Thymus (tissue), 11 donors: ENCODE measurements around the gene CLCN6. TPM values are rescaled to one million over a fixed set of nuclear protein-coding genes. Genes with fewer than 3 reads are reported as not detected.

Experiments
- DNase-seq, 9 donors: peaks; one replicate each; pipeline ENCODE4 v3.0.0-alpha.2; 2013; ENCODE audit warnings: low spot score in 9 of 9, low read depth in 6 of 9, missing footprints in 1 of 9
- H3K27ac ChIP-seq, 2 donors: one replicate each; pipeline ENCODE4 v1.5.1; 2013; ENCODE audit warnings: control low read depth in 1 of 2, low read depth in 1 of 2, low read length in 1 of 2, mild to moderate bottlenecking in 1 of 2, moderate library complexity in 1 of 2
- H3K27me3 ChIP-seq, 2 donors: one replicate each; pipeline ENCODE4 v1.5.1; 2013; ENCODE audit warnings: low read length in 1 of 2; ENCODE audit not compliant: control insufficient read depth in 2 of 2, insufficient read depth in 1 of 2
- H3K36me3 ChIP-seq, 2 donors: one replicate each; pipeline ENCODE4 v1.5.1; 2013; ENCODE audit warnings: low read length in 1 of 2, mild to moderate bottlenecking in 1 of 2, moderate library complexity in 1 of 2; ENCODE audit not compliant: control insufficient read depth in 2 of 2, insufficient read depth in 2 of 2
- H3K4me1 ChIP-seq, 2 donors: one replicate each; pipeline ENCODE4 v1.5.1; 2013; ENCODE audit warnings: low read length in 2 of 2; ENCODE audit not compliant: control insufficient read depth in 2 of 2, insufficient read depth in 2 of 2
- H3K4me3 ChIP-seq, 2 donors: one replicate each; pipeline ENCODE4 v1.5.1; 2013; ENCODE audit warnings: low read length in 2 of 2, control low read depth in 1 of 2, mild to moderate bottlenecking in 1 of 2
- H3K9me3 ChIP-seq, 2 donors: one replicate each; pipeline ENCODE4 v1.5.1; 2013; ENCODE audit warnings: low read length in 1 of 2, mild to moderate bottlenecking in 1 of 2; ENCODE audit not compliant: control insufficient read depth in 2 of 2, insufficient read depth in 1 of 2
- WGBS: extraction: QIAGEN DNeasy Blood & Tissue Kit; methylation state at CpG from one replicate; pipeline ENCODE4 v1.1.7; 2013; 5-methylcytosine and 5-hydroxymethylcytosine counted together
- polyA plus RNA-seq: library from polyadenylated mRNA; stranded (reverse); fragments of 200-250 nt; gene quantifications from one replicate; pipeline ENCODE4 v1.2.3, GENCODE V29; 2013
- total RNA-seq: library from RNA; stranded (reverse); fragments of 120-200 nt; gene quantifications from one replicate; pipeline ENCODE4 v1.2.4, GENCODE V29; 2013
- donor health status: healthy.

Gene CLCN6
- total and polyA plus RNA-seq, 2 donors, result 2.6 to 9.2 TPM

DNA sequence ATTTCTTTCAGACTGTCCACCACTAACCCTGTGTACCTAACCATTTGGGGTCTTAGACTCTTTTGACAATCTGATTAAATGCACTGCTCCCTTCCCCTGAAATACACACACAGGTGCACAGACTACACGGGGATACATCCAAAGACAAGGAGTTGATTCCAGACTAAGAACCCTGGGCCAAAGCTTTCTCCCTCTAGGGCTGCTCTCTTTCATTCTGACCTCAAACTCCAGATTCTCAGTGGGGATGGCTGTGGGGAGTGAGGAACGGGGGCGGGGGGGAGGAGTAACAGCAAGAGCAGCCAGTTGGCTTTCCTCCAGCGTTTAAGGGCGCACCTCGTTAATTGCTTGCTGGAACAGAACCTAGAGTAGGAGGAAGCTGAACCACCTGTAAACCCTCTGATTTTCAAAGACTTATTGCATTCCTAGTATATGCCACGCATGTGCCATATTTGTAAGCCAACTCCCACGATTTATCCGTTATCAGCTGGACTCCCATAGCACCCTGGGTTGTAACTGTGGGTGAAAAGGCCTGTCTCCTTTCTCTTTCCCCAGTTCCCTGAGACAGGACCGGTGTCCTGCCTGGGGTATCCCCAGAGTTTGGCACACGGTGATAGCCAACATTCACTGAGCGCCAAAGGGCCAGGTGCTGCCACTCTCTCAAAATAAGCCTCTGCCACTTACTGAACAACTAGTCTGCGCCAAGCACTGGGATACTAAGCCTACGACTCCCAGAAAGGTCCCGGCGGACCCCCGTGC lies 1.1 kb upstream of the CLCN6 start:
- Histone ChIP-seq H3K27ac (peak overlapping the region; percentile 83 to 94), H3K36me3 (peaks cover 16 to 32% of the 10 kb centered on the region in 2 donors), H3K27me3 (no peaks in the 10 kb centered on the region), H3K4me1 (peaks cover 28 to 42% of the 10 kb centered on the region in 2 donors), H3K9me3 (no peaks in the 10 kb centered on the region), H3K4me3 (peak overlapping the region; percentile 66 to 69)
- DNase-seq, result peak in 1 of 9 donors; percentile 23
- WGBS, result 16% methylated on average over 17 of the region's 17 CpGs

DNA sequence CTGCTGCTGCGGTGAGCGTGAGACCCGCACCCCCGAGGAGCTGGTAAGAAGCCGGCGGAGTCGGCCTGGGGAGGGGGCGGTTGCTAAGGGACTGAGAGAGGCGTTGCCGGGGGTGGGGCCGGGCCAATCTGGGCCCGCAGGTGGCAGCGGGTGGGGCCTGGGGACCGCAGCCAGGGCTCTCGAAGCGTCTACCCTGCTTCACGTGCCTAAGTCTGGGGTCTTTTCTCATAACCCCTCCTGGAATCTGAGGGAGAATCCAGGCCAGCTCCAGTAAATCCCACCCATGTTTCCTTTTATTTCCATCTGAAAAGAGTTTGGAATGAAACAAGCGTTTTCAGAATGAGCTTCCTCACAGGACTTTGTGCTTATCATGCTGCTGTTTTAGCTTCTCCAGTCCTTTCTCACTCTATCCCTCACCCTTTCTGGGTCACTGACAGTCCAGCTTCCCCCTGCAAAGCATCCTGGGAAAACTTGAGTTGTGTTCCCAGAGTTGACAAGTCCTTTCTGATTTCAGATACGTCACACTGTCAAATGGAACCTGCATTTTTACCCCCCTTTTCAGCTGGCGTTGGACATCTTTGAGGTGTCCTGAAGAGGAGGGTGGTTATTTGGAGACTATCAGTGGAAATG lies 431 bp downstream of the CLCN6 start:
- H3K27ac ChIP-seq, result peak overlapping the region; percentile 91 to 94
- H3K4me1 ChIP-seq, result peaks cover 28 to 42% of the 10 kb centered on the region in 2 donors
- 2% methylated on average over 20 of the region's 20 CpGs for WGBS
- peak overlapping the region; percentile 66 to 69 for H3K4me3 ChIP-seq
- H3K27me3 ChIP-seq, result no peaks in the 10 kb centered on the region
- peaks cover 3 to 26% of the 10 kb centered on the region in 2 donors for H3K36me3 ChIP-seq
- H3K9me3 ChIP-seq, result no peaks in the 10 kb centered on the region
- peak in 1 of 9 donors; percentile 31 for DNase-seq

DNA sequence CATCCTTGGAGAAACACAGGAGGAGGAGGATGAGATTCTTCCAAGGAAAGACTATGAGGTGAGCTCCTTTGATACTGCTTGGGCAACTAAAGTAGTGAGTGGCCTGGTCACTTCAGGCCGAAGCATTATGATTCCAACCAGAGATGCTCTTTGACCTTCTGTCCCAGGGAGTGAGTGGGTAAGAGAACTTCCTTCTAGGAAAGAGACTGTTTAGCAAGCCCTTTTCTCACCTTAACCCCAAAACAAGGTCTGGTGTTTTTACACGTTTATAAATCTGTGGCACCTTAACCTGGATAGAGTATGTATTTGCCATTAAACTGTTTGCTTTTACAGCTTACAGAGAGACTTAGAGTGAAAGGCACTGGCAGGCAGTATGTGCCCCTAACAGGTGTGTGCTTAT lies 1.1 kb downstream of the CLCN6 start:
- Histone ChIP-seq H3K36me3 (peaks cover 10 to 23% of the 10 kb centered on the region in 2 donors), H3K4me3 (no peak overlapping the region), H3K27ac (peak overlapping the region in 1 of 2 donors; percentile 91), H3K9me3 (no peaks in the 10 kb centered on the region), H3K4me1 (peaks cover 28 to 42% of the 10 kb centered on the region in 2 donors), H3K27me3 (no peaks in the 10 kb centered on the region)
- no peak for DNase-seq
- WGBS, result 71% methylated on average over 2 of the region's 2 CpGs

DNA sequence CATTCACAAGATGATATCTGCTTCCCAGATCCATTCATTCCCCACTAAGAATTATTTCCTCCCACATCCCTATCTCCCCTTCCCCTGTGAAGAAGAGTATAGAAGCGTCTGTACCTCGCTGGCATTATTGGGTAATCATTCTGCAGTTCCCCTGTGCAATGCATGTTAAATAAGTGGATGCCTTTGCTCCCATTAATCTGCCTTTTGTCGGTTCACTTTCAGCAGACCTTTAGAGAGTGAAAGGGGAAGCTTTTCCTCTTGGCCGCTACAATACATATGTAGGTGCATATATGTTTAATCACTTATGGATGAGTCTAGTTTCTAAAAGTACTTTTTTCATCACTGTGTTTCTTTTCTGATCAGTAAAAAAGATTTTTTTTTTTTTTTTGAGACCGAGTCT lies 7.0 kb downstream of the CLCN6 start:
- Histone ChIP-seq H3K4me3 (no peak overlapping the region), H3K36me3 (peaks cover 23 to 33% of the 10 kb centered on the region in 2 donors), H3K4me1 (no peaks in the 10 kb centered on the region), H3K27ac (no peak overlapping the region), H3K9me3 (no peaks in the 10 kb centered on the region), H3K27me3 (no peaks in the 10 kb centered on the region)
- whole genome bisulfite sequencing, result 93% methylated on average over 5 of the region's 5 CpGs
- DNase-seq, result no peak

DNA sequence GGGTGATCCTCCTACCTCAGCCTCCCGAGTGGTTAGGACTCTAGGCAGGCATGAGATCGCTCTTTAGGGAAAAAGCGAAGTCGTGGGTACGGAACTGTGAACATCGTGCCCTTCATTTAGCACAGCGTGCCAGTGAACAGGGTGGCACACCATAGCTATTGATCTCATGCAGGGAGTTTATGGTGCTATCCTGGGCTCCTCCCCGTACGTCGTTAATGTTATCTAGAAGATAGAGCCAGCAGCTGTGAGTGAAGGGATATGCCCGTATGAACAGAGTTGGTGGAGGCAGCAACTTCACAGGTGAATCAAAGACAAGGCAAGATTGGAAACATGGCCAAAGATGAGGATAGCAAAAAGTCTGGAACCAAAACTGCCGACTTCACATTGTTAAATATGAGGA lies 11.2 kb downstream of the CLCN6 start:
- no peaks in the 10 kb centered on the region for H3K4me1 ChIP-seq
- no peak for DNase-seq
- H3K27me3 ChIP-seq, result no peaks in the 10 kb centered on the region
- H3K27ac ChIP-seq, result no peak overlapping the region
- no peaks in the 10 kb centered on the region for H3K9me3 ChIP-seq
- no peak overlapping the region for H3K4me3 ChIP-seq
- peaks cover 19 to 27% of the 10 kb centered on the region in 2 donors for H3K36me3 ChIP-seq
- WGBS, result 98% methylated on average over 12 of the region's 12 CpGs

DNA sequence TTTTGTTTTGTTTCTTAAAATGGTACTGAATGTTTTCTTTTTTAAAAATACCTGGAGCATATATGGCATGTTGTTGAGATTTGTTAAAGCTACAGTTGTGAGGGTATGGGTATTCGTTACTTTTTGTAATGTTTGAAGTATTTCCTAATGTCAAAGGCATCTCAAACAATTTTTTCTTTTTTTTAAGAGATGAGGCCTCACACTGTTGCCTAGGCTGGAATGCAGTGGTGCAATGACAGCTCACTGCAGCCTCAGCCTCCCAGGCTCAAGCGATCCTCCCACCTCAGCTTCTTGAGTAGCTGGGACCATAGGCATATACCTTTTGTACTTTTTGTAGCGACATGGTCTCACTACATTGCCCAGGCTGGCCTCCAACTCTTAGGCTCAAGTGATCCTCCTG lies 16.1 kb downstream of the CLCN6 start:
- Histone ChIP-seq H3K4me1 (no peaks in the 10 kb centered on the region), H3K27ac (no peak overlapping the region), H3K4me3 (no peak overlapping the region), H3K9me3 (no peaks in the 10 kb centered on the region), H3K36me3 (peaks cover 32 to 37% of the 10 kb centered on the region in 2 donors), H3K27me3 (no peaks in the 10 kb centered on the region)
- DNase-seq, result no peak
- WGBS, result 98% methylated on average over 3 of the region's 3 CpGs

DNA sequence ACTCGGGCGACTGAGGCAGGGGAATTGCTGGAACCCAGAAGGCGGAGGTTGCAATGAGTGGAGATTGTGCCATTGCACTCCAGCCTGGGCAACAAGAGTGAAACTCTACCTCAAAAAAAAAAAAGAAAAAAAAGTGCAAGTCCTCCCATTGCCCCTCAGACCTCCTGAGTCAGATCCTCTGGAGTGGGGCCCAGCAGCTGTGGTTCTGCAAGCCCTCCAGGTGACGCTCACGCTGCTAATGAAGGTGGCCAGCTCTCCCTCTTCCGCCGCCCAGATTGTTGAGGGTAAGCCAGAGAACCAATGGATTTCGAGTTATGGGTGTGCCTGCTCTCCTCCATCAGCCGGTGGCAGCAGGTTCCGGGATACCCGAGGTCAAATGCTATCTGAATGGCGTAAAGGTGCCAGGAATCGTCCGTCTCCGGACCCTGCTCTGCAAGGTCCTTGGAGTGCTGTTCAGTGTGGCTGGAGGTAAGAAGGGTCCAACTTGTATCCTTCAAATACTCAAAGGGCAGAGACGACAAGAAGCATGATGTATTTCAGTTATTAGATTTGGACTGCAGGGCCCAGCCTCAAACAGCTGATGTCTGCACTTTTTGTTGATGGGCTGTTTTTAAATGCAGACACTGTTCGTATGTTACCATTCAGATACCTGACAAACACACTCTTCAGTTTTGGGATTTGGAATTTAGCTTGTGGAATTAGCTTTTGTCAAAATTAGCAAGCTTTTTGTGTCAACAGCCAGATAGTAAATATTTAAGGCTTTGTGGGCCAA lies 17.6 kb downstream of the CLCN6 start:
- WGBS, result 98% methylated on average over 17 of the region's 17 CpGs

DNA sequence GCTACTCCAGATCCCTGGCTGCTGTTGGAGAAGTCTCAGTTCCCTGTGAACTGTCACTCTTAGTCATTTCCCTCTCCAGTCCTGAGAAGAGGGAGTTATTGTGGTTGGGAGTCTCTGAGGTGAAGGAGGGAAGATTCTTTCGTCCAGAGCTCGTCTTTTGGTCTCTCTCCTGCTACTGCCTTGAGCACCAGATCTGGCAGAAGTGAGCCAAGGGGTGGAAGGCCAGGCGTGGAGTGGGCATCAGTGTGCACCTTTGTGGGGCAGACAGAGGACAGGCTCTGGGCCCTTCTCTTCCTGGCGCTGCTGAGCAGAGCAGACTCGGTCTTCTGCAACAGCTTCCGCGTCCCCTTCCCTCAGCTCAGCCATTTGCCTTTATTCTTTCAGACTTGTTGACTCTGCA lies 19.1 kb downstream of the CLCN6 start:
- Histone ChIP-seq H3K4me3 (no peak overlapping the region), H3K36me3 (peaks cover 43 to 46% of the 10 kb centered on the region in 2 donors), H3K9me3 (no peaks in the 10 kb centered on the region), H3K27me3 (no peaks in the 10 kb centered on the region), H3K4me1 (no peaks in the 10 kb centered on the region), H3K27ac (no peak overlapping the region)
- DNase-seq, result no peak
- 96% methylated on average over 7 of the region's 7 CpGs for WGBS

More for the DNA sequence above, 17.6 kb downstream of the CLCN6 start:
- Histone ChIP-seq H3K4me1 (no peaks in the 10 kb centered on the region), H3K4me3 (no peak overlapping the region), H3K9me3 (no peaks in the 10 kb centered on the region), H3K36me3 (peaks cover 36 to 38% of the 10 kb centered on the region in 2 donors), H3K27ac (no peak overlapping the region), H3K27me3 (no peaks in the 10 kb centered on the region)
- DNase-seq, result no peak

DNA sequence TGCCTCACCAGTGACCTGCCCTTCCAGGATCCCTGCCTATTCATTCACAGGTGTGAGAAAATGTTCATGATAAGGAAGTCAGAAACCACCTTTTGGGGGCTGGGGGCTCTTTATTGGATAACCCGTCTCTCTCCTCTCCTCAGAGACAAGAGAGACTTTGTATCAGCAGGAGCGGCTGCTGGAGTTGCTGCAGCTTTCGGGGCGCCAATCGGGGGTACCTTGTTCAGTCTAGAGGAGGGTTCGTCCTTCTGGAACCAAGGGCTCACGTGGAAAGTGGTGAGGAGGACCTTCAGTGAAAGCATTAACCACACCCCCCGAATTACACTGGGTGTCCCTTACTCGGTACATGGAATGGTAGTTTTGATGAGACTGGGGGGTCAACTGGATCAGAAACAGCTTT lies 21.0 kb downstream of the CLCN6 start:
- H3K4me3 ChIP-seq, result no peak overlapping the region
- H3K27ac ChIP-seq, result no peak overlapping the region
- no peaks in the 10 kb centered on the region for H3K27me3 ChIP-seq
- no peak for DNase-seq
- no peaks in the 10 kb centered on the region for H3K4me1 ChIP-seq
- H3K9me3 ChIP-seq, result no peaks in the 10 kb centered on the region
- H3K36me3 ChIP-seq, result peaks cover 48 to 54% of the 10 kb centered on the region in 2 donors
- 97% methylated on average over 9 of the region's 9 CpGs for WGBS
